GM18870 (cell line): ENCODE measurements around the gene RWDD1.
A peak's percentile ranks its signal among the peaks of the same experiment; 100 is the strongest.
"Not testable (repeated sequence)": the region's sequence is repeated elsewhere in the genome, so short reads cannot be mapped to it uniquely, and the experiment has no call there.

ENCODE experiments used
- ATAC-seq: cut with Tn5 transposase; IDR thresholded peaks from one replicate; pipeline ENCODE4 v1.9.1; 2021; ENCODE audit warnings: moderate library complexity; ENCODE audit not compliant: unreplicated experiment

Gene RWDD1

GRCh38 chr6:116604868-116605267, 33.6 kb downstream of the RWDD1 start:
- ATAC-seq, result not testable (repeated sequence)

- ATAC-seq, result no peak
Measured at GRCh38 chr6:116605935-116606334, 34.6 kb downstream of the RWDD1 start.

- ATAC-seq, result no peak
Measured at GRCh38 chr6:116611056-116611455, 39.8 kb downstream of the RWDD1 start.

GRCh38 chr6:116615937-116616736, 44.8 kb downstream of the RWDD1 start, which contains the start of gene RSPH4A:
Gene RSPH4A, plus strand, starts transcription at chr6:116616479. Its CDS starts 145 bp downstream, at chr6:116616624.
- peak; percentile 99 for ATAC-seq

- no peak for ATAC-seq
Measured at GRCh38 chr6:116616737-116617053, 45.4 kb downstream of the RWDD1 start.

- ATAC-seq, result no peak
Measured at GRCh38 chr6:116624036-116624805, 52.9 kb downstream of the RWDD1 start.

GRCh38 chr6:116625872-116626271, 54.6 kb downstream of the RWDD1 start:
- no peak for ATAC-seq

- ATAC-seq, result no peak
Measured at GRCh38 chr6:116629563-116629981, 58.3 kb downstream of the RWDD1 start.

GRCh38 chr6:116631379-116631990, 60.2 kb downstream of the RWDD1 start:
- ATAC-seq, result no peak

- no peak for ATAC-seq
Measured at GRCh38 chr6:116633685-116634084, 62.4 kb downstream of the RWDD1 start.
